Measurements from ENCODE around the gene ARHGAP23.

ARHGAP23 gene

DNA sequence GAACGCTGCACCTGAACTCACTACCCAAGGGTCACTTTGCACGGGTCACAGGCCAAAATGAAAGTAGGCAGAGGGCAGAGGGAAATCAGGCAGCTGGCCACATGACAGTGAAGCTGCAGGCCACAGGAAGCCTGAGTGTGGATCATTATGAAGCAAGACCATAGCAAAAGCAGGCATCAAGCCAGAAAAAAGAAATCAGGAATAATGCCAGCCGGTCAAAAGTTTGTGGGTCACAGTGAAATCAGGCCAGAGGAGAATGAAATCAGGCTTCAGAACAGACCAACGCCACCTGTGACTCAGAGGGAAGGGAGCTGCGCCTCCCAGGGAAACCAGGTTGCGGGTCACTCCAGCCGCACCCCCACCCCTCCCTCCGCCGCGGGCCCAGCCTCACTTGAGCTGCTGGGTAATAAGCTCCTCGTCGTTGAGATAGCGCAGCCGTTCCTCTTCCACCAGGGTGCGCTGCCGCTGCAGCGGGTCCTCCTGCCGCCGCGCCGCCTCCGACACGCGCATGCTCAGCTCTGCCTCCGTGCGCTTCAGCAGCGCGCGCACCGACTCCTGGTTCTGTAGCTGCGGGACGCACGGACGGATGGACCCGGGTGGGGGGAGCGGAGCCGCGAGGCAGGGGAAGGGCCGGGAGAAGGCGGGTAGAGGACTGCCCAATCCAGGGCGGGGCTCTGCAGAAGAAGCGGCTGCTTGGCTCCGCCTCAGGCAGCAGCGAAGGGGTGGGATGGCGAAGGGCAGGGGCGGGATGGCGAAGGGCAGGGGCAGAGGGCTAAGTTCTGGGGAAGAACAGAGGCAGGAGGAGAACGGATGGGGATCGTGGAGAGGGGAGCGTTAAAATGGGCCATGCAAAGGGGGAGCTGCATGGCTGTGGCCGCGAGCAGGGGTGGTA is 129.8 kb downstream of the ARHGAP23 start:
- DNase-seq = peak; percentile 91

DNA sequence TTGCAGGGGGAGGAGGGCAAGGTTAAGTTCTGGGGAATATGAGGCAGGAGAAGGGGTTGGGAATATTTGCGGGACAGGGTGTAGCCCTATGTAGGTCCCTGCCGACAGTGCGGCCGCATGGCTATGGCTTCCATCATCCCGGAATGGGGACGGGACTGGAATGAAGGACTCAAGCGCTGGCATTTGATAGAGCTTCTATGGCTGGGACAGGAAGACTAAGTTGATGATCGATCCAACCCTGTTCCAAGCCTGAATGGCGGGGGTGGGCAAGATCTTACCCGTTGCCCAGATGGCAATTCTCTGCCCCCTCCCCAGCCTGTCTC is 130.4 kb downstream of the ARHGAP23 start:
- no peak for DNase-seq

DNA sequence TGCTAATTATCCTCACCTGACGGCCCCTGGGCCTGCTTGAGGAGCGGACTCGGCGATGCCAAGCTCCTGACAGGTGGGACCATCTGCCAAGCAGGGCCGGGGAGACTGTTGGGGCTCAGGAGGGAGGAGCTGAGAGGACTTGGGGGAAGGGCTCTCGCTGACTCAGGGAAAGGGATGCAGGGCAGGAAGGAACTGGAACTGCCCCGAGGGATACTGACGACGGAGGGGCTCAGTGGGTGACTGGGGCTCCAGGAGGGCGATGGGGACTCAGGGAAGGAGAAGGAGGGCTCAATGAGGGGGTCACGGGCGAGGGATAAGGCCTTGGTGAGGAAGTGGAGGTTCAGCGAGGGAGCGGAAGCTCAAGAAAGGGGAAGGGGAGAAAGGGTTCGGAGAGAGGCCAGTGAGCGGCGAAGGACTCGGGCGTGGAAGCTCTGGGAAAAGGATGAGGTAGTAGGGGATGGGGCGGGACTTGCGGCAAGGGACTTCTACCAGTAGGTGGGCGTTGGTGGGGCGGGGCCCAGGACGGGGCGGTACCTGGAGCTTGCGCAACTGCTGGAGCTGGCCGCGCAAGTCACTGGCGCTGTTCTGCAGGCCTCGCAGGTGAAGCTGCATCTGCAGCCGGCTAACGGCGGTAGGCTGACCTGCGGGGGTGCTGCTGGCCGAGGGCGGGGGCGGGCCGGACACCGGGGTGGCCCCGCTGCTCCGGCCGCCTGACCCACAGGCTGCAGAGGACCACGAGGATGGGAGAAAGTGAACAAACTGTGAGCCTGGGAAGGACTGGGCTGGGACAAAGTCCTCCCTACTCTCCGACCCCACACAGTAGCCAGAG is 131.0 kb downstream of the ARHGAP23 start:
- DNase-seq = peak; percentile 88

DNA sequence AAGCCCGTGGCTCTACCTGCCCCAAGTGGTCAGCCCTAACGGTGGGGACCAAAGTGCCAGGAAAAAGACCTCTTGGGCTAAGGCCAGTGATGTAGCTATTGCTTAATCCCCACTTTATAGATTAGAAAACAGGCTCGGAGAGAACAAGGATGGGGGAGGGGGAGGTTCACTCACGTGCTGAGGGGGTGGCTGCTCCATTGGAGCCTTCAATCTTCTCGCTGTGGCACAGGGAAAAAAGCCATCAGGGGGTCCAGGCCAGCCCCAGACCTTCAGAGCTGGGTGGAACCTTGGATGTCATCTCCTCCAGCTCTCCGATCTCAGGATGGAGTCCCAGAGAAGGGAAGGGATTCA is 131.6 kb downstream of the ARHGAP23 start:
- no peak for DNase-seq

DNA sequence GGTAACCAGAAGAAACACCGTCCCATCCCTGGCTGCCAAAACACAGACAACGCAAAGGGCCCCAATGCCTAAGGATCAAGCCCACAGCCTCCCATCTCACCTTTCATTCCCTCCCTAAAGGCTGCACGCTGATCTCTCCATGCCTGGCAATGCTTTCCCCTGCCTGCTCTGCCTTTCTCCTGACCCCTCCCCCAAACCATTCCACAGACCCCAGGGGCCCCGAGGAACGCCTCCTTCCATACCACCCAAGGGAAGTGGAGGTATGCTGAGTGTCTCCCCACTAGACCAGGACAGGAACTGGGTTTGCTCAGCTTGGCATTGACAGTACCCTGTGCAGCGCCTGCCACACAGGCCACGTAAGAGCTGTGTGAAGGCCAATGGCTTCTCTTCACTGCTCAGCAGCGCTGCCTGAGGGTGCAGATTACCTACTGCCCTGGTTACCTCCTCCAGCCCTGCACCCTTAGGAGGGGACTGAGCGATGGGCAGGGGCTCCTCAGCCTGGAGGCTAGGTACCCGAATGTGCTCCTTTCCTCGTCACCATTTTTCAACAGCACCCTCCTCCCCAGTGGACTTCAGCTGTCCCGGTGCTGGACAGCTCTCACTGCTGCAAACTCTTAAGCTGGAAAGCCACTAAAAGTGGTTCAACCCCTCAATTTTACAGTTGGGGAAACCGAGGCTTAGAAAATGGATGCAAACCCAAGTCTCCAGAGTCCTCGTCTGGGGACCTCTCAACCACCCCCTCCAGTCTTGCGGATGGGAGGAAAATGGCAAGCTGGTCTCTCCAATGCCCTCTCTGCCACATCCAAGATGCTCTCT is 132.4 kb downstream of the ARHGAP23 start:
- peak; percentile 26 for DNase-seq

DNA sequence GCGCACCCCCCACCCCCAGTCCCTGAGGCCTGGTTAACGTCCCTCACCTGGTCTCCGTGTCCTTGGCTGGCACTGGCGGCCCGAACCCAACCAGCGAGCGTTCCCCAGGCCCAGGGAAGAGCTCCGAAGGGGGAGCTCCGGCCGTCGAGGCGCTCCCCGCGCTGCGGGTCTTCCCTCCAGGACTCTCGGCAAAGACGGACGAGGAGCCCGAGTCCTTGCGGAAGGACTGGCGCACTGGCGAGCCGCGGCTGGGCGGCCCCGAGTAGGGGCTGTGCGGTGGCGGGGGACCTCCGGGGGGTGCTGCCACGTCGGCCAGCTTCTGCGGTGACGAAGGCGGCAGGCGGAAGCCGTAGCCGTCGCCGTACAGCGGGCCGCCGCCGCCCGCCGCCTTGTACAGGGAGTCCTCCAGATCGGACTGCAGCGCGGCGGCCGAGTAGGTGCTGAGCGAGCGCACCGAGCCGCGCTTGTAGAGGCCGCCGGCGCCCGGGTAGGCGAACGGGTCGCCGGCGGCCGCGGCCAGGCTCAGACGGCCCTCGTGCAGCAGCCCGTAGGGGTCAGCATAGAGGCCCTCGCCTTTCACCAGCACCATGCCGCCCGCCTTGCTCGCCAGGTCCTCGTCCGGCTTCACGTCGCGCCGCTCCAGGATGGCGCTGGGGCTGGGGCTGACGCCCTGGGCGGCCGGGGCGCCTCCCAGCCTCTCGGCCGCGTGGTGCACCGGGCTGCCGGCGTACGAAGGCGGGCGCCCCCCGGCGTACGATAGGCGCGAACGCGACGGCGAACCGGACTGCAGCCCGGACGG is 133.4 kb downstream of the ARHGAP23 start:
- no peak for DNase-seq
